ENCODE results near the gene EPAS1.

The EPAS1 gene

DNA sequence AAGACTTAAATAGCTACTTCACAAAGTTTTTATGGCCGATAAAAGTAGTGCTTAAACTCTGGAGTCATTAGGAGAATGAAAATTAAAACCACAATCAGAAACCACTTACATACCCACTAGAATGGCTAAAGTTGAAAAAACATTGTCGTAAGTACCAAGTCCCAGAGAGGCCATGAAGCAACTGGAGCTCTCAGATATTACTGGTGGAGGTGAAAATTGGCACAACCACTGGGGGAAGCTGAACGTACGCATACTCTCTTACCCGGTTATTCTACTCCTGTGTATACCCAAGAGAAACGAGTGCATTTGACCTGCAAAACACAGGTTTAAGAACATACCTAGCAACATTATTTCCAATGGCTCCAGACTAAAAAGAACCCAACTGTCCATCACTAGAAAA, 105.7 kb downstream of the EPAS1 start:
- no peak overlapping the region for H3K4me3 ChIP-seq (ENCODE audit: low read length)
- no peaks in the 10 kb centered on the region for H3K36me3 ChIP-seq (ENCODE audit: insufficient read depth, low read length)
- peaks cover 2% of the 10 kb centered on the region for H3K27me3 ChIP-seq (ENCODE audit: insufficient read depth, low read length)
- no peak overlapping the region for H2AFZ ChIP-seq (ENCODE audit: low read depth, low read length)
- H3K4me1 ChIP-seq (ENCODE audit: insufficient read depth, low read length), result no peaks in the 10 kb centered on the region
- no peaks in the 10 kb centered on the region for H3K9me3 ChIP-seq (ENCODE audit: low read length)

DNA sequence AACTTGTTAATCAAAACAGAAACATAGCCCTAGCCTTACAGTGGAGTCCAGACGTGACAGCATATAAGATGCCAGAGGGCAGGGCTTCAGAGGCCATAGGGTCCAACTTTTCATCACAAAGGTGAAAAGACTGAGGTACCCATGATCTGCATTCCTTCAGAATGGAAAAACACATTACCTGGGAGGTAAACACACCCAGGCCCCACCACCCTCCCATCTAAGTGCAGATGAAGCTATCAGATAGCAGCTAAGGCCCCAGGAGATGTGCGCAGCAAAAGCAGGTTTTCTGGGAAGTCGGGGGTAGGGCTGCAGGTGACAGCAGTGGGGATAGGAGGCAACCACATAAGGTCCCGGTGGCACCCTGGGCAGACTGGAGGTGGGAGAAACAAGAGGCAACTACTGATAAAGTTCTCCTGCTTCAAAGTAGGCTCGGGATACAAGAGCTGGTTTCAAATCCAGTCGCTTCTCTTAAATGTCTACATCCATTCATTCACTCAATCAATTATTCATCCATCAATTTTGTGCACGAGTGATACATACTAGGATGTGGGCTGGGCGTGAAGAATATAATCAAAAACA, 107.1 kb downstream of the EPAS1 start:
- Histone ChIP-seq H3K27me3 (ENCODE audit: insufficient read depth, low read length) (peaks cover 2% of the 10 kb centered on the region), H3K9me3 (ENCODE audit: low read length) (no peaks in the 10 kb centered on the region), H3K4me3 (ENCODE audit: low read length) (no peak overlapping the region)

DNA sequence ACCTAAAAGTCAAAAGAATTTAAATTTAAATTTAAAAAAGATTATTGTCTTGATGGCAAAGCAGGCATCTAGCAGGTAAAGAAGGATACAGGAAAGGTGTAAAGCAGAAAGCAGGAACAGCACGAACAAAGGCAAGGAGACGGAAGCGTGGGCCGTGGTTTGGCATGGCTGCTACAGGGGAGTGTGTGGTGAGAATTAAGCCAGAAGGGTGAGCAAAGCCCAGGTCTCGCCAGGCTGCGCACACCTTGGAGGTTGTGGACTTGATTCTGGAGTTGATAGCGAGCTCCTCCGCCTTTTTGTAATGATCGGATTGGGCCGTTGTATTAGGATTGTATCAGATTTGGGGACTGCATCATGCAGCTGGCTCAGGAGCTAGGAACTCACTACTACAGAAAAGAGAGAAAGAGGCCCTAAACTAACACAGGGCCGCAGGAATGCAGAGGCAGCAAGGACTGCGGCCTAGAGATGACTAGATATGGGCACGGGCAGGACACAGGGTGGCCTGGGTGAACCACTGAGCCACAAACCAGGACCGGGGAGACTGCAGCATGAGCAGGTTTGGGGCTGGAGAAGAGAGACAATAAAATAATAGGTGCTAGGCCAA, 110.7 kb downstream of the EPAS1 start:
- no peaks in the 10 kb centered on the region for H3K9me3 ChIP-seq (ENCODE audit: low read length)

More for the DNA sequence above, 107.1 kb downstream of the EPAS1 start:
- Histone ChIP-seq H2AFZ (ENCODE audit: low read depth, low read length) (no peak overlapping the region), H3K36me3 (ENCODE audit: insufficient read depth, low read length) (no peaks in the 10 kb centered on the region), H3K4me1 (ENCODE audit: insufficient read depth, low read length) (no peaks in the 10 kb centered on the region)

DNA sequence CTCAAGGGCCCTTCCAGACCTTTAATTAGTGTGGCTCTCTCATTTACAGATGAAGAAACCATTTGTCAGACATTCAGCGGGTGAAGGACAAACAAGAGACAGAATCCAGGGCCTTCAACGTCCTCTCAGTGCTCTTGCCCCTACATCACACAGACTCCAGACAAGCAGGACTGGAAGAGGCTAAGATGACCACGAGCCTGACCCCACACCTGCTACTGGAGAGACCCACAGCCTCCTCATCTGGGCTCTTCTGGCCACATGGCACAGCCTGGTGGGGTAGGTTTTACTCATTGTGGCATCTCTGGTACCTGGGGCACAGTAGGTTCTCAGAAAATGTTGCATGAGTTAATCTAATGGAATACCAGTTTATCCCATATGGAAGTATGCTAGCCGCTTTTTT, 112.5 kb downstream of the EPAS1 start:
- Histone ChIP-seq H3K9me3 (ENCODE audit: low read length) (no peaks in the 10 kb centered on the region), H2AFZ (ENCODE audit: low read depth, low read length) (no peak overlapping the region), H3K4me3 (ENCODE audit: low read length) (no peak overlapping the region), H3K4me1 (ENCODE audit: insufficient read depth, low read length) (no peaks in the 10 kb centered on the region), H3K36me3 (ENCODE audit: insufficient read depth, low read length) (no peaks in the 10 kb centered on the region), H3K27me3 (ENCODE audit: insufficient read depth, low read length) (peaks cover 2% of the 10 kb centered on the region)

More for the DNA sequence above, 110.7 kb downstream of the EPAS1 start:
- Histone ChIP-seq H2AFZ (ENCODE audit: low read depth, low read length) (no peak overlapping the region), H3K27me3 (ENCODE audit: insufficient read depth, low read length) (peaks cover 2% of the 10 kb centered on the region), H3K4me1 (ENCODE audit: insufficient read depth, low read length) (no peaks in the 10 kb centered on the region), H3K36me3 (ENCODE audit: insufficient read depth, low read length) (no peaks in the 10 kb centered on the region), H3K4me3 (ENCODE audit: low read length) (no peak overlapping the region)

DNA sequence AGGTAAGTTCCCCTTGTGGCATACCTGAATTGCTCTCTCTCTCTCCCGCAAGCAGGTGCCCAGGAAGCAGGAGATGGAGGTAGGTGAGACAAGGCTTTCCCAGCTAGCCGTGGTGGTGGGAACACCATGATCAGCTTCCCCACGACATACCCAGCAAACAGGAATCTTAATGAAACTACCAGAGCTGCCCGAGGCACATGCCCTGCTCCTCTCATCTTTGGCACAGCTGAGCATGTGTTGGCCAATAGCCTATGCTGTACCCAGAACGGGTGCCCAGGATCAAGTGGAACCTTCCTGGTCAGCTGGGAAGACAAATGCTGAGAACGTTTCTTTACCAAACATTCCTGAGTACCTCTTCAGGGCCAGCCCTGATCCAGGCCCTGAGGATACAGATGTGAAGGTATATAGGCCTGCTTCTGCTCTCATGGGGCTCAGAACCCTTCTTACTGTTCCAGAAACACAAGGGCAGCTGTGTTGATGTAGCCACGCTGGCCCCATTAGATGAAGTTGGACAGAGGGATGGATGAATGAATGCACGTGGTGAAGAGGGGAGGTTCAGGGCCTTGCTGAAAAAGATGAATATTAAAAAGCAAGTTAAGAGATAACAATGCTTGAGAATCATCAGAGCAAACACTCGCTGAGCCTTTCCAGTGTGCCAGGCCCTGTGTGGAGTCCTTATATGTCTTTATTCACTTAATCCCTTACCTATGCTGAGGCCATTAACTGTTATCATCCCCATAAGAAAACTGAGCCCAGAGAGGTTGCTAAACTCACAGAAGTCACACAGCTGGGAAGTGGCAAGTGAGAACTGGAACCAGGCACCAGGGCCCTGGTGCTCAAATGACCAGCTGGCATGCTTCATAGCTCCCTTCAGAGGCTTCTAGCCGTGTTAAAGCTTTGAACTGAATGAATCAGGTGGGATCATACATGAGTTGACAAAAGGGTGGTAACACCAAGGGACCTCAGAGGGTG, 113.4 kb downstream of the EPAS1 start:
- Histone ChIP-seq H2AFZ (ENCODE audit: low read depth, low read length) (no peak overlapping the region), H3K4me1 (ENCODE audit: insufficient read depth, low read length) (no peaks in the 10 kb centered on the region), H3K4me3 (ENCODE audit: low read length) (no peak overlapping the region), H3K36me3 (ENCODE audit: insufficient read depth, low read length) (no peaks in the 10 kb centered on the region), H3K9me3 (ENCODE audit: low read length) (no peaks in the 10 kb centered on the region), H3K27me3 (ENCODE audit: insufficient read depth, low read length) (peaks cover 2% of the 10 kb centered on the region)

DNA sequence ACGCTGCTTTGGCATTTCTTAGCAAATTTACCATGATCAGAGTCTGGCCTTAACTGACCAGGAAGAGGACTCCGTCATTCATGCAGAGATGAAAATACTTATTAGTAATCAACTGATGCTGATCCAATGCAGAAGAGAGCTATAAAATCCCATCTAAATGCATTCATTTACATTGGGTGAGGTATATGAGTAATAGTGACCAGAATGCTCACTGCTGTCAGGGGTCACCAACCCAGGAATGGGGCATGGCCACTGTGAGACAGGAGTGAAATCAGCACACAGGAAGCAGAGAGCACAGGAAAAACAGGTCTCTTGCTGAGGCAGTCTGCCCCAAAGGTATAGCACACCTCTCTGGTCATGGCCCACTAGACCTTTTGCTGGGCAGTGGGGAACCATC, 114.0 kb downstream of the EPAS1 start:
- Histone ChIP-seq H3K27me3 (ENCODE audit: insufficient read depth, low read length) (peaks cover 2% of the 10 kb centered on the region), H2AFZ (ENCODE audit: low read depth, low read length) (no peak overlapping the region), H3K4me1 (ENCODE audit: insufficient read depth, low read length) (no peaks in the 10 kb centered on the region), H3K36me3 (ENCODE audit: insufficient read depth, low read length) (no peaks in the 10 kb centered on the region), H3K9me3 (ENCODE audit: low read length) (no peaks in the 10 kb centered on the region), H3K4me3 (ENCODE audit: low read length) (no peak overlapping the region)

DNA sequence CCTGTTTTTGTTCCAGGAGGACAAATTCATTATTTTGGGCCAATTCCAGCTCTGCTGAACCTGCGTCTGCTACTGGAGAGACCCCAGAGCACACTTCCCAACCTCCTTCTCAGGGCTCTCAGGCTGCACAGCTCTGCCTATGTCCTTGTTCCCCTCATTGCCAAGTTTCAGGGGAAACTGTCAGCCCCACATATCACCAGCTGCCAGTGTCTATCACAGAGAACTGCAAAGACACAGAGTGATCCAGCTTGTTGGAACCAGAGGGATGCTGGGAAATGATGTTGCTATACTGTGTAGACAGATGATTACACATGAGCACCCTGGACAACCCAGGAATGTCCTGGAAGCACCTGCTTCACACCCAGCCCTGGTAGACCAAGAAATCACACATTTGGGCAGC, 114.8 kb downstream of the EPAS1 start:
- Histone ChIP-seq H3K27me3 (ENCODE audit: insufficient read depth, low read length) (no peaks in the 10 kb centered on the region), H3K9me3 (ENCODE audit: low read length) (no peaks in the 10 kb centered on the region), H3K36me3 (ENCODE audit: insufficient read depth, low read length) (no peaks in the 10 kb centered on the region), H3K4me1 (ENCODE audit: insufficient read depth, low read length) (no peaks in the 10 kb centered on the region), H2AFZ (ENCODE audit: low read depth, low read length) (no peak overlapping the region), H3K4me3 (ENCODE audit: low read length) (no peak overlapping the region)

DNA sequence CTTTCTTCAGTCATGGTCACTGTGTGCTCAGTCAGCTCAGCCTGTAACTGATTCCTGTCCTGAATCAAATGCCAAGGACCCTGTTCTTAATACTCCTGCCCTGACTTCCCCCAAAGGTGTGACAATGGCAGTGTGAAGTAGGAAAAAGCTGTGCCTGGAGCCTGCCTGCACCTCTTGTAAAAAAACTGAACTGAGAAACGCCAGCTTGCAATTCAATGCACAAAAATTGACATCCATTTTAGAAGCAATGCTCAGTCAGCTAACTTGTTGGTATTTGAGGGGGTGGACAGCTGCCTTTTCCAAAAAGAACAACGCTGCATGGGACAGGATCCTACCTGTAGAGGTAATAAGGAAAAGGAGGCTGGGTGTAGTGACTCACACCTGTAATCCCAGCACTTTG, 115.9 kb downstream of the EPAS1 start:
- Histone ChIP-seq H2AFZ (ENCODE audit: low read depth, low read length) (no peak overlapping the region), H3K27me3 (ENCODE audit: insufficient read depth, low read length) (no peaks in the 10 kb centered on the region), H3K4me3 (ENCODE audit: low read length) (no peak overlapping the region), H3K4me1 (ENCODE audit: insufficient read depth, low read length) (no peaks in the 10 kb centered on the region), H3K9me3 (ENCODE audit: low read length) (no peaks in the 10 kb centered on the region), H3K36me3 (ENCODE audit: insufficient read depth, low read length) (no peaks in the 10 kb centered on the region)

DNA sequence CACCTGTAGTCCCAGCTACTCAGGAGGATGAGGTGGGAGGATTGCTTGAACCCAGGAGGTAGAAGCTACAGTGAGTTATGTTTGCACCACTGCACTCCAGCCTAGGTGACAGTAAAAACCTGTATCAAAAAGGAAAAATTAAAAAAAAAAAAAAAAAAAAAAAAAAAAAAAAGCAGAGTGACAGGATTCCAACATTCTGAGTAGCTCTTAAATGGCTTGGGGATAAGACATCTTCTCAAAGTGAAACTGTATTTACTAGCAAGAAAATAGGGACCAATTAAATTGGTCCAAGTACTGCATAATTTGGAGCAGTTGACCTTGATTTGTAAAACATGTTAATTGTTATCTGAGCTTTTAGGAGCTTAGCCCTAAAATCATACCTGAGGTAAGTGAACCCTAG, 116.4 kb downstream of the EPAS1 start:
- Histone ChIP-seq H3K9me3 (ENCODE audit: low read length) (no peaks in the 10 kb centered on the region), H2AFZ (ENCODE audit: low read depth, low read length) (no peak overlapping the region), H3K4me1 (ENCODE audit: insufficient read depth, low read length) (no peaks in the 10 kb centered on the region), H3K27me3 (ENCODE audit: insufficient read depth, low read length) (no peaks in the 10 kb centered on the region), H3K4me3 (ENCODE audit: low read length) (no peak overlapping the region), H3K36me3 (ENCODE audit: insufficient read depth, low read length) (no peaks in the 10 kb centered on the region)

DNA sequence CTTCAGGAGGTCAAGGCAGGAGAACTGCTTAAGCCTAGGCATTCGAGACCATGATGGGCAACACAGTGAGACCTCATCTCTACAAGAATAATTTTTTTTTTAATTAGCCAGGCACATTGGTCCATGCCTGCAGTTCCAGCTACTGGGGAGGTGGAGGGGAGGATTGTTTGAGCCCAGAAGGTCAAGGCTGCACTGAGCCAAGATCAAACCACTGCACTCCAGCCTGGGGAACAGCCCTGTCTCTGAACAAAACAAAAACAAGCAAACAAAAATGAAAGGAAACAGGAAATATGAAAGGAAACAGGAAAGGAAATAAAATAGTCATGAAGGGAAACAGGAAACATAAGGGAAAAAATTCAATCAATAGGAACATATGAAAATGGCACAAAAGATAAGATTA, 117.5 kb downstream of the EPAS1 start:
- Histone ChIP-seq H3K36me3 (ENCODE audit: insufficient read depth, low read length) (no peaks in the 10 kb centered on the region), H3K4me1 (ENCODE audit: insufficient read depth, low read length) (no peaks in the 10 kb centered on the region), H2AFZ (ENCODE audit: low read depth, low read length) (no peak overlapping the region), H3K27me3 (ENCODE audit: insufficient read depth, low read length) (no peaks in the 10 kb centered on the region), H3K4me3 (ENCODE audit: low read length) (no peak overlapping the region), H3K9me3 (ENCODE audit: low read length) (no peaks in the 10 kb centered on the region)

DNA sequence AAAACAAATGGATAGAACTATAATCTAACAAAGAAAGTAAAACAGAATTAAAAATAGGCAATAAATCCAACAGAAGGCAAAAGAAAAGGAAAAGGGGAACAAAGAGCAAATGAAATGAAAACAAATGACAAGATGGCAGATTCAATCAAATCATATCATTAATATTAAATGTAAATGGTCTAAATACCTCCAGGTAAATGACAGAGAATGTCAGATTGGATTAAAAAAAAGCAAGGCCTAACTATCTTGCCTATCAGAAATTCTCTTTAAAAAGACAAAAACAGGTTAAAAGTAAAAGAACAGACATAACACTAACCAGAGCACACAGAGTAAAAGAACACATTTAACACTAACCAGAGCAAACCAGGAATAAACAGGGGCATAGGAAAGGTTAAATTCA, 119.1 kb downstream of the EPAS1 start:
- H3K9me3 ChIP-seq (ENCODE audit: low read length), result peaks cover 1% of the 10 kb centered on the region
- H3K4me3 ChIP-seq (ENCODE audit: low read length), result no peak overlapping the region

DNA sequence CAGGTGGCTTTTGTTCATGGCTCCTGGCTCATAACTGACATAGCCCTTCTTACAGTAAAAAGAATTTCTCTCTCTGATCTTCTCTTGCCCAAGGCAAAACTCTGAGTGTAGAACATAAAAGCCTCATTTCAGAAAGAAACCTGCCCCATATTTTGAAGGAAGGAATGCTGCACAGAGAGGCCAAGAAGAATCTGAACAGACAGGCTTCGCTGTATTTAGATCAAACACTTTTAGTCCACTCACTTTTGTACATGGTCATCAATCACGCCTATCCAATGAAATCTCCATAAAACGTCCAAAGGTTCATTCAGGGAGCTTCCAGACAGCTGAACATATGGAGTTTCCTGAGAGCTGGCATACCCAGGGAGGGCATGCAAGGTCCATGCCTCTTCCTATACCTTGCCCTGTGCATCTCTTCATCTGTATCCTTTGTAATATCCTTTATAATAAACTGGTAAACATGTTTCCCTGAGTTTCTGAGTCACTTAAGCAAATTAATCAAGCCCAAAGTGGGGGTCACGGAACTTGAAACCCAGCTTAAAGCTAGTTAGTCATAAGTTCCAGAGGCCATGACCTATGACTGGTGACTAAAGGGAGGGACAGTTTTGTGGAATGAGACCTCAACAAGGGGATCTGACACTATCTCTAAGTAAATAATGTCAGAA, 119.7 kb downstream of the EPAS1 start:
- Histone ChIP-seq H3K4me1 (ENCODE audit: insufficient read depth, low read length) (no peaks in the 10 kb centered on the region), H3K36me3 (ENCODE audit: insufficient read depth, low read length) (no peaks in the 10 kb centered on the region), H3K27me3 (ENCODE audit: insufficient read depth, low read length) (no peaks in the 10 kb centered on the region), H2AFZ (ENCODE audit: low read depth, low read length) (no peak overlapping the region), H3K9me3 (ENCODE audit: low read length) (peaks cover 1% of the 10 kb centered on the region), H3K4me3 (ENCODE audit: low read length) (no peak overlapping the region)

More for the DNA sequence above, 119.1 kb downstream of the EPAS1 start:
- Histone ChIP-seq H3K36me3 (ENCODE audit: insufficient read depth, low read length) (no peaks in the 10 kb centered on the region), H2AFZ (ENCODE audit: low read depth, low read length) (no peak overlapping the region), H3K4me1 (ENCODE audit: insufficient read depth, low read length) (no peaks in the 10 kb centered on the region), H3K27me3 (ENCODE audit: insufficient read depth, low read length) (no peaks in the 10 kb centered on the region)

DNA sequence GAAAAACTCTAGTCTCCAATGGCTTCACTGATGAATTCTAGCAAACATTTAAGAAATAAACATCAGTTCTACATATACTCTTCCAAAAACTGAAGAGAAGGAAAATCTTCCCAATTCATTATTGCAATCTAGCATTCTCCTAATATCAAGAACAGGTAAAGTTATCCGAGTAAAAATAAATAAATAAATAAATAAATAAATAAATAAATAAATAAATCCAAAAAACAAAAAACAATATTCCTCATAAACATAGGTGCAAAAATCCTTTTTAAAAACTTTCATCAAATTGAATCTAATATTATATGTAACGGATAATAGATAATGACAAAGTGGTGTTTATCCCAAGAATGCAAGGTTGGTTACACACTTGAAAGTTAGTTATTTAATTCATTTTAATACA, 123.7 kb downstream of the EPAS1 start:
- Histone ChIP-seq H3K4me3 (ENCODE audit: low read length) (no peak overlapping the region), H3K4me1 (ENCODE audit: insufficient read depth, low read length) (no peaks in the 10 kb centered on the region), H3K36me3 (ENCODE audit: insufficient read depth, low read length) (no peaks in the 10 kb centered on the region), H3K27me3 (ENCODE audit: insufficient read depth, low read length) (no peaks in the 10 kb centered on the region), H3K9me3 (ENCODE audit: low read length) (peaks cover 1% of the 10 kb centered on the region), H2AFZ (ENCODE audit: low read depth, low read length) (no peak overlapping the region)
